GM23248 (cell line): ENCODE measurements around the gene CEACAM5. TPM values are rescaled to one million over a fixed set of nuclear protein-coding genes. Genes with fewer than 3 reads are reported as not detected.

ENCODE experiments used
- DNase-seq: peaks from one replicate; pipeline ENCODE4 v3.0.0-alpha.2; 2015
- H2AFZ ChIP-seq: fragments of 200-600 bp; sonication (generic); 2 replicates; pipeline ENCODE4 v1.6.1; 2016; ENCODE audit warnings: antibody characterized with exemption
- H3F3A ChIP-seq: fragments of 200-600 bp; sonication (generic); 2 replicates; pipeline ENCODE4 v1.6.1; 2016; ENCODE audit warnings: mild to moderate bottlenecking, antibody characterized with exemption, mixed run types; ENCODE audit not compliant: insufficient read depth
- H3K27ac ChIP-seq: fragments of 200-600 bp; sonication (generic); 2 replicates; pipeline ENCODE4 v1.5.1; 2016; ENCODE audit warnings: mild to moderate bottlenecking
- H3K27me3 ChIP-seq: fragments of 200-600 bp; sonication (generic); replicated peaks from 2 replicates; pipeline ENCODE4 v1.6.1; 2016; ENCODE audit warnings: mild to moderate bottlenecking; ENCODE audit not compliant: insufficient read depth
- H3K36me3 ChIP-seq: fragments of 200-600 bp; sonication (generic); 2 replicates; pipeline ENCODE4 v1.6.1; 2016; ENCODE audit warnings: low read depth, mild to moderate bottlenecking
- H3K4me1 ChIP-seq: fragments of 200-600 bp; sonication (generic); 2 replicates; pipeline ENCODE4 v1.6.1; 2016; ENCODE audit warnings: mild to moderate bottlenecking; ENCODE audit not compliant: insufficient read depth
- H3K4me2 ChIP-seq: fragments of 200-600 bp; sonication (generic); one replicate; pipeline ENCODE4 v1.6.1; 2016; ENCODE audit warnings: mild to moderate bottlenecking; ENCODE audit not compliant: unreplicated experiment
- H3K4me3 ChIP-seq: fragments of 200-600 bp; sonication (generic); 2 replicates; pipeline ENCODE4 v1.5.1; 2016; ENCODE audit warnings: mild to moderate bottlenecking
- H3K79me2 ChIP-seq: fragments of 200-600 bp; sonication (generic); 2 replicates; pipeline ENCODE4 v1.6.1; 2016; ENCODE audit warnings: mild to moderate bottlenecking; ENCODE audit not compliant: insufficient read depth
- H3K9ac ChIP-seq: fragments of 200-600 bp; sonication (generic); 2 replicates; pipeline ENCODE4 v1.6.1; 2016; ENCODE audit warnings: mild to moderate bottlenecking
- H3K9me2 ChIP-seq: fragments of 200-600 bp; sonication (generic); 2 replicates; pipeline ENCODE4 v1.6.1; 2016; ENCODE audit warnings: mixed run types, mild to moderate bottlenecking, moderate library complexity; ENCODE audit not compliant: insufficient read depth
- H3K9me3 ChIP-seq: fragments of 200-600 bp; sonication (generic); one replicate; pipeline ENCODE4 v1.6.1; 2017; ENCODE audit warnings: low read depth
- H4K20me1 ChIP-seq: fragments of 200-600 bp; sonication (generic); 2 replicates; pipeline ENCODE4 v1.6.0; 2016; ENCODE audit not compliant: insufficient read depth
- EZH2 ChIP-seq: fragments of 200-600 bp; sonication (generic); IDR thresholded peaks from 2 replicates; pipeline ENCODE4 v1.6.1; 2018; ENCODE audit warnings: antibody characterized with exemption, mild to moderate bottlenecking; ENCODE audit not compliant: insufficient read depth, poor library complexity, severe bottlenecking
- EZH2phosphoT487 ChIP-seq: fragments of 200-600 bp; sonication (generic); IDR thresholded peaks from 2 replicates; pipeline ENCODE4 v1.6.1; 2018; ENCODE audit warnings: antibody characterized with exemption, moderate library complexity, mild to moderate bottlenecking, low read depth; ENCODE audit not compliant: insufficient read depth
- WGBS, 2 experiments: methylation state at CpG; one replicate each; pipeline ENCODE4 v1.1.6; 2015 to 2017; ENCODE audit warnings: low lambda C conversion rate in 2 of 2, low coverage in 1 of 2; ENCODE audit errors: missing lambda C conversion rate in 2 of 2; 5-methylcytosine and 5-hydroxymethylcytosine counted together
- in situ Hi-C: fragments of 300-500 bp; cut with MboI; formaldehyde crosslinking; loops from 2 replicates; pipeline ENCODE4 v1.15.0; 2020
- polyA plus RNA-seq: library from polyadenylated mRNA; unstranded; fragments of >200 nt; fragmentation: Nextera tagmentation; extraction: Ambion mirVana; gene quantifications from 2 replicates; pipeline ENCODE4 v1.2.1, GENCODE V29; 2016
- total RNA-seq: library from RNA; depleted of rRNA; stranded (reverse); fragments of >200 nt; shearing (Covaris generic); gene quantifications from 2 replicates; pipeline ENCODE4 v1.2.3, GENCODE V29; 2014

CEACAM5 gene
- total and polyA plus RNA-seq, 2 experiments from 2014 or later: not detected

GRCh38 chr19:41682437-41682836 lies 26.0 kb upstream of the CEACAM5 start:
- no peak overlapping the region for H3K4me2 ChIP-seq
- no peak overlapping the region for H3K4me3 ChIP-seq
- no peak for DNase-seq
- no peak overlapping the region for H2AFZ ChIP-seq
- WGBS, 2 experiments: 5 to 13% methylated on average over 5 to 6 of the region's 6 CpGs
- no peaks in the 10 kb centered on the region for H3K9me3 ChIP-seq
- H3K79me2 ChIP-seq: no peaks in the 10 kb centered on the region
- H3K27me3 ChIP-seq: no peaks in the 10 kb centered on the region; the same call in 1 of the 2 replicates
- H4K20me1 ChIP-seq: no peaks in the 10 kb centered on the region
- in situ Hi-C loops: no loop called here
- H3K36me3 ChIP-seq: no peaks in the 10 kb centered on the region
- H3K27ac ChIP-seq: no peak overlapping the region
- H3K9me2 ChIP-seq: no peaks in the 10 kb centered on the region
- no peaks in the 10 kb centered on the region for H3F3A ChIP-seq
- no peak overlapping the region for H3K9ac ChIP-seq
- H3K4me1 ChIP-seq: no peaks in the 10 kb centered on the region
- TF ChIP-seq EZH2phosphoT487 (no peak), EZH2 (no peak)

GRCh38 chr19:41687419-41687818 lies 21.0 kb upstream of the CEACAM5 start:
- H3K9me3 ChIP-seq: no peaks in the 10 kb centered on the region
- no peaks in the 10 kb centered on the region for H3K4me1 ChIP-seq
- no peak overlapping the region for H3K4me3 ChIP-seq
- H3F3A ChIP-seq: no peaks in the 10 kb centered on the region
- DNase-seq: no peak
- H3K27ac ChIP-seq: no peak overlapping the region
- no peak overlapping the region for H2AFZ ChIP-seq
- in situ Hi-C loops: no loop called here
- no peak overlapping the region for H3K4me2 ChIP-seq
- H3K9ac ChIP-seq: no peak overlapping the region
- 5 to 6% methylated on average over 3 of the region's 3 CpGs for WGBS, 2 experiments
- TF ChIP-seq EZH2 (no peak), EZH2phosphoT487 (no peak)
- no peaks in the 10 kb centered on the region for H3K9me2 ChIP-seq
- H4K20me1 ChIP-seq: no peaks in the 10 kb centered on the region
- H3K27me3 ChIP-seq: peaks cover 4% of the 10 kb centered on the region; the same call in 1 of the 2 replicates
- H3K79me2 ChIP-seq: no peaks in the 10 kb centered on the region
- H3K36me3 ChIP-seq: no peaks in the 10 kb centered on the region

GRCh38 chr19:41688098-41688497 lies 20.3 kb upstream of the CEACAM5 start, which contains the start of gene CEACAM7:
Gene CEACAM7, minus strand, starts transcription at chr19:41688270. Its CDS starts 105 bp downstream, at chr19:41688165.
- Histone ChIP-seq H2AFZ (no peak within 1 kb of the TSS), H3K36me3 (no peaks in the 10 kb centered on the region), H3K4me1 (no peaks in the 10 kb centered on the region), H3K9me2 (no peaks in the 10 kb centered on the region), H3K4me2 (no peak within 1 kb of the TSS), H3K27ac (no peak within 1 kb of the TSS), H3K4me3 (no peak within 1 kb of the TSS), H3K27me3 (peaks cover 10% of the 10 kb centered on the region; the same call in 1 of the 2 replicates), H4K20me1 (no peaks in the 10 kb centered on the region), H3K9ac (no peak within 1 kb of the TSS), H3K9me3 (no peaks in the 10 kb centered on the region), H3K79me2 (no peaks in the 10 kb centered on the region), H3F3A (no peaks in the 10 kb centered on the region)
- 23 to 31% methylated on average over 1 of the region's 1 CpG for WGBS, 2 experiments
- in situ Hi-C loops: no loop called here
- DNase-seq: no peak
- TF ChIP-seq EZH2: no peak
- no peak for TF ChIP-seq EZH2phosphoT487

GRCh38 chr19:41688687-41689086 lies 19.7 kb upstream of the CEACAM5 start:
- H4K20me1 ChIP-seq: no peaks in the 10 kb centered on the region
- TF ChIP-seq EZH2phosphoT487 (no peak), EZH2 (no peak)
- no peaks in the 10 kb centered on the region for H3K36me3 ChIP-seq
- no peaks in the 10 kb centered on the region for H3F3A ChIP-seq
- H3K4me3 ChIP-seq: no peak overlapping the region
- in situ Hi-C loops: no loop called here
- H3K27ac ChIP-seq: no peak overlapping the region
- DNase-seq: no peak
- H3K4me2 ChIP-seq: no peak overlapping the region
- WGBS, 2 experiments: 28 to 29% methylated on average over 4 of the region's 4 CpGs
- peaks cover 10% of the 10 kb centered on the region; the same call in 1 of the 2 replicates for H3K27me3 ChIP-seq
- H3K9ac ChIP-seq: no peak overlapping the region
- no peaks in the 10 kb centered on the region for H3K9me3 ChIP-seq
- H3K4me1 ChIP-seq: no peaks in the 10 kb centered on the region
- H2AFZ ChIP-seq: no peak overlapping the region
- no peaks in the 10 kb centered on the region for H3K9me2 ChIP-seq
- H3K79me2 ChIP-seq: no peaks in the 10 kb centered on the region

- Histone ChIP-seq H3F3A (no peaks in the 10 kb centered on the region), H2AFZ (no peak overlapping the region), H3K4me2 (no peak overlapping the region), H3K36me3 (no peaks in the 10 kb centered on the region), H3K27ac (no peak overlapping the region), H3K4me3 (no peak overlapping the region), H3K9ac (no peak overlapping the region), H4K20me1 (no peaks in the 10 kb centered on the region), H3K9me2 (no peaks in the 10 kb centered on the region), H3K4me1 (no peaks in the 10 kb centered on the region), H3K27me3 (peaks cover 10% of the 10 kb centered on the region; the same call in 1 of the 2 replicates), H3K9me3 (no peaks in the 10 kb centered on the region), H3K79me2 (no peaks in the 10 kb centered on the region)
- DNase-seq: no peak
- TF ChIP-seq EZH2 (no peak), EZH2phosphoT487 (no peak)
- 30 to 33% methylated on average over 4 of the region's 4 CpGs for WGBS, 2 experiments
- in situ Hi-C loops: no loop called here
These were observed 18.2 kb upstream of the CEACAM5 start for GRCh38 chr19:41689993-41690800.
